GM13976 (cell line): Measurements from ENCODE around the gene RMI2.
"Not testable (repeated sequence)": the region's sequence is repeated elsewhere in the genome, so short reads cannot be mapped to it uniquely, and the experiment has no call there.

Source experiments
- DNase-seq: peaks from one replicate; pipeline ENCODE4 v3.0.0; 2012; ENCODE audit warnings: low spot score
- CTCF ChIP-seq: IDR thresholded peaks from 2 replicates; pipeline ENCODE4 v1.5.1; 2012; ENCODE audit warnings: borderline replicate concordance, mild to moderate bottlenecking; ENCODE audit not compliant: insufficient read depth; ENCODE audit errors: extremely low read depth, missing control alignments, control extremely low read depth
- in situ Hi-C: fragments of 300-500 bp; cut with MboI; formaldehyde crosslinking; loops from one replicate; pipeline ENCODE4 v1.12.0; 2022; ENCODE audit warnings: low sequenced_read_pairs, mixed read lengths, inconsistent platforms; ENCODE audit not compliant: unreplicated experiment

The RMI2 gene

GRCh38 chr16:11377154-11377553 lies 31.9 kb downstream of the RMI2 start:
- TF ChIP-seq CTCF, result no peak
- in situ Hi-C loops, result loop anchor here (10.0 kb wide), 1 partner anchor 422 kb away; no protein-coding TSS in a partner anchor
- DNase-seq, result no peak

GRCh38 chr16:11378951-11379350 lies 33.7 kb downstream of the RMI2 start:
- not testable (repeated sequence) for DNase-seq
- in situ Hi-C loops, result loop anchor here (10.0 kb wide), 1 partner anchor 424 kb away; no protein-coding TSS in a partner anchor

- DNase-seq, result peak; percentile 77
- in situ Hi-C loops, result loop anchor here (10.0 kb wide), 1 partner anchor 425 kb away; no protein-coding TSS in a partner anchor
- no peak for TF ChIP-seq CTCF
Observed at GRCh38 chr16:11379420-11379819, 34.2 kb downstream of the RMI2 start.

- in situ Hi-C loops, result no loop called here
- TF ChIP-seq CTCF, result no peak
- DNase-seq, result no peak
Observed at GRCh38 chr16:11380836-11381235, 35.6 kb downstream of the RMI2 start.

GRCh38 chr16:11383481-11384183 lies 38.4 kb downstream of the RMI2 start:
- DNase-seq, result no peak
- no peak for TF ChIP-seq CTCF

GRCh38 chr16:11384184-11384955 lies 39.1 kb downstream of the RMI2 start:
- no peak for TF ChIP-seq CTCF
- DNase-seq, result no peak
- in situ Hi-C loops, result no loop called here

More at GRCh38 chr16:11383481-11384183, 38.4 kb downstream of the RMI2 start:
- in situ Hi-C loops, result no loop called here
